ENCODE data around the gene DKC1. TPM values are rescaled to one million over a fixed set of nuclear protein-coding genes. Genes with fewer than 3 reads are reported as not detected.

Gene DKC1
- total RNA-seq, 1 donor from 2014 or later: 81.0 TPM

- H3K27ac Mint-ChIP-seq (ENCODE audit: unreplicated experiment): peak overlapping the region; percentile 85
- TF ChIP-seq CTCF (conservative IDR thresholded peaks at IDR 0.05): no peak
- peaks cover 14% of the 10 kb centered on the region for H3K4me1 Mint-ChIP-seq
- peaks cover 9% of the 10 kb centered on the region for H3K36me3 Mint-ChIP-seq (ENCODE audit: low read depth)
- peak overlapping the region; percentile 92 for H3K4me3 Mint-ChIP-seq
- H3K9me3 Mint-ChIP-seq: no peaks in the 10 kb centered on the region
- DNase-seq (ENCODE audit: low read depth, low spot score): no peak
- no peaks in the 10 kb centered on the region for H3K27me3 Mint-ChIP-seq (ENCODE audit: low read depth)
Observed at GRCh38 chrX:154761977-154762536, 607 bp upstream of the DKC1 start.

- H3K27me3 Mint-ChIP-seq (ENCODE audit: low read depth): no peaks in the 10 kb centered on the region
- no peak overlapping the region for H3K4me3 Mint-ChIP-seq
- H3K4me1 Mint-ChIP-seq: no peaks in the 10 kb centered on the region
- H3K9me3 Mint-ChIP-seq: peaks cover 9% of the 10 kb centered on the region
- no peak for TF ChIP-seq CTCF (conservative IDR thresholded peaks at IDR 0.05)
- no peak overlapping the region for H3K27ac Mint-ChIP-seq (ENCODE audit: unreplicated experiment)
- peaks cover 47% of the 10 kb centered on the region for H3K36me3 Mint-ChIP-seq (ENCODE audit: low read depth)
- DNase-seq (ENCODE audit: low read depth, low spot score): no peak
Observed at GRCh38 chrX:154774622-154775021, 12.0 kb downstream of the DKC1 start.

- Mint-ChIP-seq H3K36me3 (ENCODE audit: low read depth) (peaks cover 44% of the 10 kb centered on the region), H3K4me3 (no peak overlapping the region), H3K27me3 (ENCODE audit: low read depth) (no peaks in the 10 kb centered on the region), H3K27ac (ENCODE audit: unreplicated experiment) (no peak overlapping the region), H3K4me1 (no peaks in the 10 kb centered on the region), H3K9me3 (peaks cover 7% of the 10 kb centered on the region)
- DNase-seq (ENCODE audit: low read depth, low spot score): no peak
- no peak for TF ChIP-seq CTCF (conservative IDR thresholded peaks at IDR 0.05)
Observed at GRCh38 chrX:154775419-154776349, 13.0 kb downstream of the DKC1 start.

GRCh38 chrX:154776753-154777152 is 14.1 kb downstream of the DKC1 start:
- no peaks in the 10 kb centered on the region for H3K4me1 Mint-ChIP-seq
- no peak overlapping the region for H3K4me3 Mint-ChIP-seq
- peaks cover 41% of the 10 kb centered on the region for H3K36me3 Mint-ChIP-seq (ENCODE audit: low read depth)
- no peak overlapping the region for H3K27ac Mint-ChIP-seq (ENCODE audit: unreplicated experiment)
- no peaks in the 10 kb centered on the region for H3K27me3 Mint-ChIP-seq (ENCODE audit: low read depth)
- no peak for TF ChIP-seq CTCF (conservative IDR thresholded peaks at IDR 0.05)
- no peak for DNase-seq (ENCODE audit: low read depth, low spot score)
- H3K9me3 Mint-ChIP-seq: peaks cover 3% of the 10 kb centered on the region

- peaks cover 26% of the 10 kb centered on the region for H3K36me3 Mint-ChIP-seq (ENCODE audit: low read depth)
- TF ChIP-seq CTCF (conservative IDR thresholded peaks at IDR 0.05): no peak
- no peak overlapping the region for H3K27ac Mint-ChIP-seq (ENCODE audit: unreplicated experiment)
- peaks cover 9% of the 10 kb centered on the region for H3K27me3 Mint-ChIP-seq (ENCODE audit: low read depth)
- no peak overlapping the region for H3K4me3 Mint-ChIP-seq
- peaks cover 5% of the 10 kb centered on the region for H3K9me3 Mint-ChIP-seq
- no peak for DNase-seq (ENCODE audit: low read depth, low spot score)
- no peaks in the 10 kb centered on the region for H3K4me1 Mint-ChIP-seq
Observed at GRCh38 chrX:154779261-154779660, 16.6 kb downstream of the DKC1 start.
